H1 (cell line): Measurements from ENCODE around the gene CLRN1. TPM values are rescaled to one million over a fixed set of nuclear protein-coding genes. Genes with fewer than 3 reads are reported as not detected.

Experiments
- CTCF ChIA-PET: fragments of 300-600 bp; sonication (Branson Sonifier 250); formaldehyde crosslinking; loops from one replicate; lab custom pipeline; 2021; ENCODE audit not compliant: partially characterized antibody; lab: Charles Lee
- POLR2A ChIA-PET: fragments of 300-600 bp; sonication (Branson Sonifier 250); formaldehyde crosslinking; loops from one replicate; lab custom pipeline; 2021; ENCODE audit warnings: inconsistent platforms; ENCODE audit not compliant: partially characterized antibody; lab: Charles Lee
- DNase-seq, 2 experiments: peaks; one replicate each; pipeline versions ENCODE4 v3.0.0 to v3.0.0-alpha.2; 2010 to 2022; ENCODE audit warnings: low spot score in 2 of 2, low read depth in 1 of 2, mixed read lengths in 1 of 2
- FAIRE-seq: peaks from 2 replicates; lab custom pipeline; 2011; peaks lifted over from hg19 to GRCh38; lab: Jason Lieb, UNC
- H2AFZ ChIP-seq: 2 replicates; pipeline ENCODE4 v1.8.1; 2012; ENCODE audit warnings: low read length, inconsistent platforms
- H2AK5ac ChIP-seq: 2 replicates; pipeline ENCODE4 v1.6.1; 2013; ENCODE audit warnings: low read depth, low read length
- H2BK120ac ChIP-seq: replicated peaks from 2 replicates; pipeline ENCODE3; 2013; ENCODE audit warnings: low read depth, low read length, inconsistent platforms
- H2BK12ac ChIP-seq: 2 replicates; pipeline ENCODE4 v1.6.1; 2013; ENCODE audit warnings: low read depth, low read length
- H2BK15ac ChIP-seq: 2 replicates; pipeline ENCODE4 v1.6.1; 2013; ENCODE audit warnings: low read length
- H2BK20ac ChIP-seq: 2 replicates; pipeline ENCODE4 v1.6.1; 2013; ENCODE audit warnings: low read length
- H2BK5ac ChIP-seq: 2 replicates; pipeline ENCODE4 v1.6.1; 2013; ENCODE audit warnings: low read depth, low read length
- H3K14ac ChIP-seq: 2 replicates; pipeline ENCODE4 v1.6.1; 2013; ENCODE audit warnings: inconsistent platforms; ENCODE audit not compliant: insufficient read length
- H3K18ac ChIP-seq: 2 replicates; pipeline ENCODE4 v1.6.1; 2013; ENCODE audit warnings: low read length; ENCODE audit errors: extremely low read depth
- H3K23ac ChIP-seq: 2 replicates; pipeline ENCODE4 v1.6.1; 2013; ENCODE audit warnings: inconsistent platforms; ENCODE audit not compliant: insufficient read length
- H3K23me2 ChIP-seq: 2 replicates; pipeline ENCODE4 v1.6.1; 2013; ENCODE audit warnings: low read depth, low read length
- H3K27ac ChIP-seq: 2 replicates; pipeline ENCODE4 v1.6.1; 2011; ENCODE audit warnings: low read depth, low read length, inconsistent platforms
- H3K27me3 ChIP-seq, 4 experiments: replicated peaks in 1 of 4; 1 replicate in 1 of 4; 2 replicates in 3 of 4; pipeline versions ENCODE4 v1.6.1 to v1.8.1; 2011 to 2013; ENCODE audit warnings: low read length in 3 of 4, mild to moderate bottlenecking in 3 of 4, inconsistent platforms in 2 of 4, mixed read lengths in 2 of 4, moderate library complexity in 1 of 4; ENCODE audit not compliant: control insufficient read depth in 3 of 4, insufficient read depth in 3 of 4; ENCODE audit errors: extremely low read depth in 1 of 4
- H3K36me3 ChIP-seq, 4 experiments: 2 replicates each; pipeline versions ENCODE4 v1.6.1 to v1.8.1; 2011 to 2013; ENCODE audit warnings: mild to moderate bottlenecking in 4 of 4, low read length in 3 of 4, moderate library complexity in 2 of 4, control low read depth in 1 of 4, inconsistent platforms in 1 of 4; ENCODE audit not compliant: insufficient read depth in 4 of 4, control insufficient read depth in 2 of 4
- H3K4ac ChIP-seq: replicated peaks from 2 replicates; pipeline ENCODE3; 2013; ENCODE audit warnings: low read length, low read depth, mixed read lengths, inconsistent platforms; ENCODE audit not compliant: insufficient read length
- H3K4me1 ChIP-seq, 4 experiments: replicated peaks in 1 of 4; 1 replicate in 1 of 4; 2 replicates in 3 of 4; pipeline versions ENCODE4 v1.6.1 to v1.8.1; 2011 to 2013; ENCODE audit warnings: low read length in 3 of 4, inconsistent platforms in 2 of 4, mixed read lengths in 1 of 4; ENCODE audit not compliant: insufficient read depth in 4 of 4, control insufficient read depth in 3 of 4
- H3K4me2 ChIP-seq, 2 experiments: 2 replicates each; pipeline versions ENCODE4 v1.6.1 to v1.8.1; 2011 to 2013; ENCODE audit warnings: low read depth in 2 of 2, low read length in 2 of 2, control low read depth in 1 of 2, inconsistent platforms in 1 of 2, mild to moderate bottlenecking in 1 of 2; ENCODE audit not compliant: insufficient read depth in 1 of 2
- H3K4me3 ChIP-seq, 4 experiments: fragments of 200-600, 300-600 bp in 1 of 4; sonication (generic), shearing (Covaris generic), sonication (Bioruptor Twin) in 1 of 4; 2 replicates each; pipeline versions ENCODE4 v1.5.1 to v1.8.1; 2011 to 2016; ENCODE audit warnings: low read length in 4 of 4, low read depth in 3 of 4, control low read depth in 2 of 4, inconsistent platforms in 2 of 4, mild to moderate bottlenecking in 2 of 4, mixed read lengths in 1 of 4, moderate library complexity in 1 of 4; ENCODE audit not compliant: insufficient read depth in 2 of 4; ENCODE audit errors: extremely low read depth in 1 of 4
- H3K56ac ChIP-seq: replicated peaks from 2 replicates; pipeline ENCODE3; 2013; ENCODE audit warnings: low read depth, mild to moderate bottlenecking, mixed read lengths, low read length, inconsistent platforms; ENCODE audit not compliant: insufficient read length
- H3K79me1 ChIP-seq: 2 replicates; pipeline ENCODE4 v1.6.1; 2013; ENCODE audit warnings: low read depth, low read length, control low read depth
- H3K79me2 ChIP-seq, 2 experiments: 2 replicates each; pipeline versions ENCODE4 v1.6.1 to v1.8.1; 2012 to 2013; ENCODE audit warnings: low read length in 2 of 2, mild to moderate bottlenecking in 2 of 2, inconsistent platforms in 1 of 2; ENCODE audit not compliant: insufficient read depth in 2 of 2, control insufficient read depth in 1 of 2
- H3K9ac ChIP-seq, 4 experiments: replicated peaks in 1 of 4; 1 replicate in 1 of 4; 2 replicates in 3 of 4; pipeline versions ENCODE4 v1.6.1 to v1.8.1; 2011 to 2013; ENCODE audit warnings: low read depth in 3 of 4, low read length in 3 of 4, control low read depth in 2 of 4, mild to moderate bottlenecking in 2 of 4, moderate library complexity in 2 of 4, inconsistent platforms in 1 of 4; ENCODE audit errors: extremely low read depth in 1 of 4
- H3K9me3 ChIP-seq, 2 experiments: 2 replicates each; pipeline versions ENCODE4 v1.6.1 to v1.8.1; 2012 to 2013; ENCODE audit warnings: mild to moderate bottlenecking in 2 of 2, moderate library complexity in 2 of 2, control low read depth in 1 of 2, inconsistent platforms in 1 of 2, low read depth in 1 of 2, low read length in 1 of 2, mixed read lengths in 1 of 2; ENCODE audit not compliant: insufficient read depth in 2 of 2
- H4K20me1 ChIP-seq, 2 experiments: replicated peaks in 1 of 2; 2 replicates each; pipeline versions ENCODE3 to v1.8.1; 2011 to 2013; ENCODE audit warnings: inconsistent platforms in 2 of 2, low read length in 2 of 2, mild to moderate bottlenecking in 1 of 2; ENCODE audit not compliant: insufficient read depth in 2 of 2, control insufficient read depth in 1 of 2
- H4K5ac ChIP-seq: 2 replicates; pipeline ENCODE4 v1.6.1; 2013; ENCODE audit warnings: low read length, low read depth, mixed read lengths, inconsistent platforms; ENCODE audit not compliant: insufficient read length
- H4K8ac ChIP-seq: 2 replicates; pipeline ENCODE4 v1.8.0; 2013; ENCODE audit warnings: mild to moderate bottlenecking, moderate library complexity, low read length, inconsistent platforms; ENCODE audit not compliant: insufficient read depth; ENCODE audit errors: extremely low read depth
- H4K91ac ChIP-seq: replicated peaks from 2 replicates; pipeline ENCODE3; 2013; ENCODE audit warnings: low read length, mixed read lengths, inconsistent platforms; ENCODE audit not compliant: insufficient read length
- BCL11A ChIP-seq, 2 experiments: IDR thresholded peaks; one replicate each; pipeline ENCODE4 v1.6.1; 2011; ENCODE audit warnings: low read depth in 2 of 2, low read length in 2 of 2, mild to moderate bottlenecking in 2 of 2
- CHD2 ChIP-seq: IDR thresholded peaks from 2 replicates; pipeline ENCODE4 v1.6.1; 2012; ENCODE audit warnings: low read length, improper control_type of control experiment
- KDM4A ChIP-seq: IDR thresholded peaks from one replicate; pipeline ENCODE4 v1.7.1; 2012; ENCODE audit warnings: low read depth, mild to moderate bottlenecking, moderate library complexity, low read length, inconsistent platforms; ENCODE audit not compliant: severe bottlenecking
- MAX ChIP-seq: IDR thresholded peaks from 2 replicates; pipeline ENCODE4 v1.6.1; 2012; ENCODE audit warnings: inconsistent platforms
- NRF1 ChIP-seq: IDR thresholded peaks from 2 replicates; pipeline ENCODE4 v1.6.1; 2011; ENCODE audit warnings: mild to moderate bottlenecking, low read depth, low read length, improper control_type of control experiment
- RXRA ChIP-seq: IDR thresholded peaks from 2 replicates; pipeline ENCODE4 v1.6.1; 2011; ENCODE audit warnings: low read depth, mild to moderate bottlenecking, low read length, moderate library complexity; ENCODE audit not compliant: insufficient read depth
- TCF12 ChIP-seq: IDR thresholded peaks from 2 replicates; pipeline ENCODE4 v1.6.1; 2011; ENCODE audit warnings: low read depth, mild to moderate bottlenecking, low read length
- TEAD4 ChIP-seq: IDR thresholded peaks from 2 replicates; pipeline ENCODE4 v1.6.1; 2012; ENCODE audit warnings: low read depth, low read length, inconsistent platforms, mixed read lengths
- ZNF274 ChIP-seq: IDR thresholded peaks from 2 replicates; pipeline ENCODE4 v1.7.0; 2012; ENCODE audit warnings: low read length, borderline replicate concordance; ENCODE audit errors: extremely low read depth
- WGBS, 2 experiments: shearing (Covaris generic) in 1 of 2; methylation state at CpG; one replicate each; pipeline versions ENCODE4 v1.1.6 to v1.1.7; 2013 to 2015; ENCODE audit warnings: low lambda C conversion rate in 2 of 2, mixed read lengths in 2 of 2, inconsistent platforms in 1 of 2, low coverage in 1 of 2, missing lambda C conversion rate in 1 of 2; ENCODE audit not compliant: insufficient replicate concordance in 2 of 2, insufficient coverage in 1 of 2, insufficient read length in 1 of 2; ENCODE audit errors: extremely low coverage in 1 of 2, missing lambda C conversion rate in 1 of 2; 5-methylcytosine and 5-hydroxymethylcytosine counted together
- polyA plus RNA-seq, 7 experiments: library from polyadenylated mRNA; depleted of rRNA in 3 of 7; stranded (reverse) in 5 of 7; unstranded in 2 of 7; fragments of >200 nt in 5 of 7; fragments of 200-250 nt in 2 of 7; gene quantifications; 1 replicate in 5 of 7; 2 replicates in 1 of 7; 4 replicates in 1 of 7; pipeline versions ENCODE4 v1.2.1 to v1.2.3, GENCODE V29; 2011 to 2013; ENCODE audit warnings: missing spikeins in 2 of 7, mixed read lengths in 2 of 7
- total RNA-seq: library from RNA; stranded (reverse); fragmentation: NEBNext Ultra II Directional; extraction: Animal tissue kit (Norgen Biotek cat#: 25700); gene quantifications from 2 replicates; pipeline ENCODE4 v1.2.1, GENCODE V29; 2021

CLRN1 gene
- total and polyA plus RNA-seq, 2 of the 8 experiments (the other 6 are each of a cell fraction or from before 2014, with no cell fraction given): 0.20 to 0.35 TPM

GRCh38 chr3:150961949-150962348 lies 10.6 kb downstream of the CLRN1 start:
- no peak overlapping the region for H3K56ac ChIP-seq
- H4K8ac ChIP-seq: no peak overlapping the region
- H2BK12ac ChIP-seq: no peak overlapping the region
- ChIA-PET CTCF (interaction anchor here (0.8 kb wide), 1 partner anchor 12 kb away, joined by 3 read pairs; no protein-coding TSS in a partner anchor), POLR2A (no interaction called here)
- no peak overlapping the region for H2BK5ac ChIP-seq
- H3K4me2 ChIP-seq: no peak overlapping the region
- H3K23me2 ChIP-seq: no peaks in the 10 kb centered on the region
- peak overlapping the region; percentile 14 for H3K14ac ChIP-seq
- no peak overlapping the region for H4K91ac ChIP-seq
- DNase-seq: no peak
- no peaks in the 10 kb centered on the region for H3K9me3 ChIP-seq
- H3K36me3 ChIP-seq: no peaks in the 10 kb centered on the region
- no peaks in the 10 kb centered on the region for H3K4me1 ChIP-seq
- no peak overlapping the region for H3K18ac ChIP-seq
- H2BK120ac ChIP-seq: no peak overlapping the region
- WGBS, 2 experiments: 86% methylated on average over 4 of the region's 4 CpGs; no CpG with 5 or more reads in 1 of the 2 experiments
- no peak overlapping the region for H3K4me3 ChIP-seq
- TF ChIP-seq KDM4A: no peak
- TF ChIP-seq BCL11A (IDR thresholded peaks at IDR 0.05; ENCODE audit: low read depth in 2 of 2, low read length in 2 of 2): no peak
- no peak for TF ChIP-seq NRF1
- no peak for TF ChIP-seq TCF12
- TF ChIP-seq MAX: no peak
- no peak for TF ChIP-seq TEAD4
- no peak for TF ChIP-seq ZNF274
- TF ChIP-seq RXRA: no peak
- no peak for TF ChIP-seq CHD2
- H3K4ac ChIP-seq: no peak overlapping the region
- H2AK5ac ChIP-seq: no peak overlapping the region
- H4K20me1 ChIP-seq: no peaks in the 10 kb centered on the region
- H4K5ac ChIP-seq: no peak overlapping the region
- H2BK20ac ChIP-seq: no peak overlapping the region
- H3K27ac ChIP-seq: no peak overlapping the region
- no peaks in the 10 kb centered on the region for H3K79me2 ChIP-seq
- H3K23ac ChIP-seq: no peak overlapping the region
- H2AFZ ChIP-seq: no peak overlapping the region
- no peaks in the 10 kb centered on the region for H3K27me3 ChIP-seq
- H2BK15ac ChIP-seq: no peak overlapping the region
- FAIRE-seq: no peak
- no peaks in the 10 kb centered on the region for H3K79me1 ChIP-seq
- H3K9ac ChIP-seq: no peak overlapping the region
